IMR-90 (cell line): Measurements from ENCODE around the gene ABI3BP. TPM values are rescaled to one million over a fixed set of nuclear protein-coding genes. Genes with fewer than 3 reads are reported as not detected.

Source experiments
- ATAC-seq: fragments of 200-7000 bp; cut with Tn5 transposase; 2 replicates; pipeline ENCODE4 v1.9.1; 2020; ENCODE audit warnings: low read depth, mild to moderate bottlenecking, moderate library complexity
- BruUV-seq: library from RNA; stranded (reverse); fragments of 400-500 nt; replicated peaks from 2 replicates; lab custom pipeline; 2021; lab: Mats Ljungman, UMichigan
- CTCF ChIA-PET: fragments of 300-600 bp; formaldehyde crosslinking; extraction: SDS; loops from one replicate; lab custom pipeline; 2021; ENCODE audit warnings: antibody characterized with exemption; lab: Yijun Ruan, JAX
- POLR2A ChIA-PET: fragments of 300-600 bp; sonication (Branson Sonifier 250); formaldehyde crosslinking; loops from one replicate; lab custom pipeline; 2022; ENCODE audit warnings: antibody characterized with exemption; ENCODE audit not compliant: unreplicated experiment; lab: Charles Lee
- DNase-seq: peaks from one replicate; pipeline ENCODE4 v3.0.0; 2013
- H2AFZ ChIP-seq: replicated peaks from 2 replicates; pipeline ENCODE3; 2013; ENCODE audit warnings: low read length, mild to moderate bottlenecking; ENCODE audit not compliant: poor library complexity
- H2AK5ac ChIP-seq: 2 replicates; pipeline ENCODE4 v1.6.1; 2013; ENCODE audit warnings: low read depth, low read length, inconsistent platforms
- H2AK9ac ChIP-seq: replicated peaks from 2 replicates; pipeline ENCODE3; 2013; ENCODE audit warnings: mild to moderate bottlenecking, low read depth, low read length, moderate library complexity; ENCODE audit not compliant: poor library complexity
- H2BK120ac ChIP-seq: 2 replicates; pipeline ENCODE4 v1.6.1; 2013; ENCODE audit warnings: low read depth, low read length, inconsistent platforms
- H2BK15ac ChIP-seq: 3 replicates; pipeline ENCODE4 v1.6.1; 2013; ENCODE audit warnings: low read depth, low read length, inconsistent platforms
- H2BK20ac ChIP-seq: 2 replicates; pipeline ENCODE4 v1.6.1; 2013; ENCODE audit warnings: low read depth, mild to moderate bottlenecking, inconsistent platforms, low read length, moderate library complexity
- H2BK5ac ChIP-seq: 2 replicates; pipeline ENCODE4 v1.6.1; 2013; ENCODE audit warnings: mild to moderate bottlenecking, low read depth, low read length, inconsistent platforms; ENCODE audit not compliant: poor library complexity, severe bottlenecking
- H3K14ac ChIP-seq: replicated peaks from 2 replicates; pipeline ENCODE4 v1.6.1; 2013; ENCODE audit warnings: low read depth, low read length, inconsistent platforms
- H3K18ac ChIP-seq: 2 replicates; pipeline ENCODE4 v1.6.1; 2013; ENCODE audit warnings: low read depth, low read length, control low read depth
- H3K23ac ChIP-seq: 2 replicates; pipeline ENCODE4 v1.6.1; 2013; ENCODE audit warnings: low read depth, low read length, inconsistent platforms
- H3K27ac ChIP-seq: 2 replicates; pipeline ENCODE4 v1.5.1; 2013; ENCODE audit warnings: mild to moderate bottlenecking, control low read depth, low read length; ENCODE audit not compliant: insufficient read depth
- H3K27me3 ChIP-seq: 2 replicates; pipeline ENCODE4 v1.6.1; 2013; ENCODE audit warnings: low read length; ENCODE audit not compliant: control insufficient read depth, insufficient read depth
- H3K36me3 ChIP-seq: 2 replicates; pipeline ENCODE4 v1.6.1; 2013; ENCODE audit warnings: low read length, mixed read lengths; ENCODE audit not compliant: control insufficient read depth, insufficient read depth
- H3K4ac ChIP-seq: 2 replicates; pipeline ENCODE4 v1.6.1; 2013; ENCODE audit warnings: low read depth, low read length, inconsistent platforms
- H3K4me1 ChIP-seq: 2 replicates; pipeline ENCODE4 v1.6.1; 2013; ENCODE audit warnings: low read length, mixed read lengths; ENCODE audit not compliant: control insufficient read depth, insufficient read depth
- H3K4me2 ChIP-seq: 2 replicates; pipeline ENCODE4 v1.6.1; 2013; ENCODE audit warnings: low read depth, mild to moderate bottlenecking, control low read depth, low read length, moderate library complexity
- H3K4me3 ChIP-seq: 2 replicates; pipeline ENCODE4 v1.5.1; 2013; ENCODE audit warnings: low read depth, mild to moderate bottlenecking, control low read depth, low read length, moderate library complexity; ENCODE audit not compliant: insufficient read depth
- H3K56ac ChIP-seq: 2 replicates; pipeline ENCODE4 v1.6.1; 2013; ENCODE audit warnings: low read length, inconsistent platforms; ENCODE audit not compliant: insufficient read depth; ENCODE audit errors: extremely low read depth
- H3K79me1 ChIP-seq, 2 experiments: 2 replicates each; pipeline ENCODE4 v1.6.1; 2013; ENCODE audit warnings: low read length in 2 of 2, inconsistent platforms in 1 of 2, low read depth in 1 of 2
- H3K9ac ChIP-seq: 2 replicates; pipeline ENCODE4 v1.6.1; 2013; ENCODE audit warnings: low read depth, low read length, control low read depth
- H3K9me1 ChIP-seq: 2 replicates; pipeline ENCODE4 v1.6.1; 2013; ENCODE audit warnings: low read length, inconsistent platforms; ENCODE audit not compliant: insufficient read depth
- H3K9me3 ChIP-seq: 2 replicates; pipeline ENCODE4 v1.6.1; 2013; ENCODE audit warnings: low read length; ENCODE audit not compliant: control insufficient read depth, insufficient read depth
- H4K20me1 ChIP-seq: 2 replicates; pipeline ENCODE4 v1.6.1; 2013; ENCODE audit warnings: low read length, inconsistent platforms; ENCODE audit not compliant: insufficient read depth
- H4K5ac ChIP-seq: 2 replicates; pipeline ENCODE4 v1.6.1; 2013; ENCODE audit warnings: mild to moderate bottlenecking, low read depth, low read length, control low read depth
- H4K8ac ChIP-seq, 2 experiments: 2 replicates each; pipeline ENCODE4 v1.6.1; 2013; ENCODE audit warnings: low read depth in 2 of 2, low read length in 2 of 2, control low read depth in 1 of 2, inconsistent platforms in 1 of 2
- H4K91ac ChIP-seq: 2 replicates; pipeline ENCODE4 v1.6.1; 2013; ENCODE audit warnings: low read depth, low read length, inconsistent platforms; ENCODE audit not compliant: insufficient read depth
- FOS ChIP-seq: fragments of 150-350 bp; IDR thresholded peaks from 2 replicates; pipeline ENCODE4 v1.6.1; 2016; ENCODE audit warnings: low read depth, low read length
- MAZ ChIP-seq: IDR thresholded peaks from 2 replicates; pipeline ENCODE4 v1.6.1; 2012; ENCODE audit warnings: low read depth, mild to moderate bottlenecking, low read length, improper control_type of control experiment, moderate library complexity, borderline replicate concordance
- NFE2L2 ChIP-seq: fragments of 150-350 bp; IDR thresholded peaks from 2 replicates; pipeline ENCODE4 v1.6.1; 2016; ENCODE audit warnings: low read depth, mild to moderate bottlenecking, low read length
- SMC3 ChIP-seq: fragments of 150-350 bp; IDR thresholded peaks from 2 replicates; pipeline ENCODE4 v1.6.1; 2016; ENCODE audit warnings: low read depth, mild to moderate bottlenecking, antibody characterized with exemption, low read length, moderate library complexity
- WGBS, 2 experiments: methylation state at CpG; one replicate each; pipeline versions ENCODE4 v1.1.5 to v1.1.7; 2013; ENCODE audit warnings: missing lambda C conversion rate in 2 of 2; ENCODE audit not compliant: insufficient read length in 1 of 2; ENCODE audit errors: extremely low coverage in 2 of 2; 5-methylcytosine and 5-hydroxymethylcytosine counted together
- dilution Hi-C: fragments of 300-500 bp; cut with HindIII; formaldehyde crosslinking; loops from one replicate; pipeline ENCODE4 v1.14.3; 2018; ENCODE audit warnings: low sequenced_read_pairs; ENCODE audit not compliant: unreplicated experiment
- in situ Hi-C: fragments of 300-500 bp; cut with MboI; formaldehyde crosslinking; loops from 3 replicates; pipeline ENCODE4 v1.14.3; 2019; ENCODE audit warnings: low sequenced_read_pairs, inconsistent platforms, mixed read lengths
- intact Hi-C: fragments of 100-400 bp; cut with micrococcal nuclease; formaldehyde crosslinking; loops from 2 replicates; pipeline ENCODE4 v1.10.0; 2022
- polyA plus RNA-seq, 3 experiments: library from polyadenylated mRNA; depleted of rRNA; stranded (reverse); fragments of >200 nt; gene quantifications; 2 replicates each; pipeline ENCODE4 v1.2.3, GENCODE V29; 2012; ENCODE audit warnings: low replicate concordance in 1 of 3
- total RNA-seq: library from RNA; depleted of rRNA; stranded (reverse); fragments of >200 nt; gene quantifications from 2 replicates; pipeline ENCODE4 v1.2.3, GENCODE V29; 2012
- TF ChIP-seq, protein P1 (sequence below): conservative IDR thresholded peaks from 2 replicates; pipeline ENCODE4 v1.5.1; 2012; ENCODE audit warnings: mild to moderate bottlenecking, low read depth, low read length, improper control_type of control experiment

ABI3BP gene
- total and polyA plus RNA-seq, 2 of the 4 experiments (the other 2 are of a cell fraction), result 3.0 to 26.7 TPM

DNA sequence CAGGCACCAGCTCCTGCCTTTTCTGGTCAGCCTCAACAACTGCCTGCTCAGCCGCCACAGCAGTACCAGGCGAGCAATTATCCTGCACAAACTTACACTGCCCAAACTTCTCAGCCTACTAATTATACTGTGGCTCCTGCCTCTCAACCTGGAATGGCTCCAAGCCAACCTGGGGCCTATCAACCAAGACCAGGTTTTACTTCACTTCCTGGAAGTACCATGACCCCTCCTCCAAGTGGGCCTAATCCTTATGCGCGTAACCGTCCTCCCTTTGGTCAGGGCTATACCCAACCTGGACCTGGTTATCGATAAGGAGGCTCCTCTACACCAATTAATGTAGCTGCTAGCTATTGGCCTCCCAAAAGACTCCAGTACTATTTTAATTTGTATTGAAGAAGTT is 245.0 kb downstream of the ABI3BP start:
- H4K5ac ChIP-seq, result no peak overlapping the region
- no peak for ATAC-seq
- H2AK9ac ChIP-seq, result no peak overlapping the region
- H2BK15ac ChIP-seq, result no peak overlapping the region
- no peak overlapping the region for H3K9ac ChIP-seq
- H3K4me2 ChIP-seq, result no peak overlapping the region
- no peak overlapping the region for H2BK20ac ChIP-seq
- H3K56ac ChIP-seq, result no peak overlapping the region
- H3K14ac ChIP-seq, result no peak overlapping the region
- peaks cover 5% of the 10 kb centered on the region; the same call in 1 of the 2 replicates for H3K9me1 ChIP-seq
- H4K20me1 ChIP-seq, result no peaks in the 10 kb centered on the region; the same call in 1 of the 2 replicates
- H3K4me1 ChIP-seq, result peaks cover under 1% of the 10 kb centered on the region; the same call in 1 of the 2 replicates
- in situ Hi-C loops, result loop anchor here (25.0 kb wide), 1 partner anchor 911 kb away; no protein-coding TSS in a partner anchor
- no peak overlapping the region for H2AK5ac ChIP-seq
- H4K8ac ChIP-seq, result no peak overlapping the region
- ChIA-PET POLR2A (interaction anchor here (0.5 kb wide), 1 partner anchor 653 kb away, joined by 3 read pairs; no protein-coding TSS in a partner anchor), CTCF (no interaction called here)
- no peak overlapping the region for H3K27ac ChIP-seq
- H3K23ac ChIP-seq, result no peak overlapping the region
- no peaks in the 10 kb centered on the region for H3K27me3 ChIP-seq
- no peak overlapping the region for H3K4me3 ChIP-seq
- no peak overlapping the region for H2BK120ac ChIP-seq
- TF ChIP-seq FOS, result no peak
- no peak for TF ChIP-seq MAZ
- TF ChIP-seq, protein P1, sequence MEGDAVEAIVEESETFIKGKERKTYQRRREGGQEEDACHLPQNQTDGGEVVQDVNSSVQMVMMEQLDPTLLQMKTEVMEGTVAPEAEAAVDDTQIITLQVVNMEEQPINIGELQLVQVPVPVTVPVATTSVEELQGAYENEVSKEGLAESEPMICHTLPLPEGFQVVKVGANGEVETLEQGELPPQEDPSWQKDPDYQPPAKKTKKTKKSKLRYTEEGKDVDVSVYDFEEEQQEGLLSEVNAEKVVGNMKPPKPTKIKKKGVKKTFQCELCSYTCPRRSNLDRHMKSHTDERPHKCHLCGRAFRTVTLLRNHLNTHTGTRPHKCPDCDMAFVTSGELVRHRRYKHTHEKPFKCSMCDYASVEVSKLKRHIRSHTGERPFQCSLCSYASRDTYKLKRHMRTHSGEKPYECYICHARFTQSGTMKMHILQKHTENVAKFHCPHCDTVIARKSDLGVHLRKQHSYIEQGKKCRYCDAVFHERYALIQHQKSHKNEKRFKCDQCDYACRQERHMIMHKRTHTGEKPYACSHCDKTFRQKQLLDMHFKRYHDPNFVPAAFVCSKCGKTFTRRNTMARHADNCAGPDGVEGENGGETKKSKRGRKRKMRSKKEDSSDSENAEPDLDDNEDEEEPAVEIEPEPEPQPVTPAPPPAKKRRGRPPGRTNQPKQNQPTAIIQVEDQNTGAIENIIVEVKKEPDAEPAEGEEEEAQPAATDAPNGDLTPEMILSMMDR, result no peak
- TF ChIP-seq SMC3, result no peak
- TF ChIP-seq NFE2L2, result no peak
- no peaks in the 10 kb centered on the region for H3K9me3 ChIP-seq
- no peak overlapping the region for H3K18ac ChIP-seq
- no peak for DNase-seq
- intact Hi-C loops, result no loop called here
- WGBS, 2 experiments, result 100% methylated on average over 2 of the region's 6 CpGs; no CpG with 5 or more reads in 1 of the 2 experiments
- H4K91ac ChIP-seq, result no peak overlapping the region
- dilution Hi-C loops, result no loop called here
- no peak overlapping the region for H2BK5ac ChIP-seq
- H2AFZ ChIP-seq, result no peak overlapping the region
- peaks cover 32% of the 10 kb centered on the region for H3K36me3 ChIP-seq
- peaks cover 0 to 13% of the 10 kb centered on the region in 2 experiments; a peak in 3 of 4 replicates for H3K79me1 ChIP-seq
- H3K4ac ChIP-seq, result no peak overlapping the region; the same call in 1 of the 2 replicates
- TSS peak; percentile 91 for BruUV-seq
